Cardiac fibroblast (primary cell): ENCODE data around the gene GNA14.

Experiments
- DNase-seq, 2 donors: peaks; one replicate each; pipeline versions ENCODE4 v3.0.0 to v3.0.0-alpha.2; 2010; ENCODE audit warnings: low read depth in 2 of 2
- H3K4me3 ChIP-seq, 2 donors: replicated peaks in 1 of 2; 1 replicate in 1 of 2; 2 replicates in 1 of 2; pipeline ENCODE4 v1.5.1; 2011; ENCODE audit warnings: low read depth in 2 of 2, low read length in 2 of 2, mild to moderate bottlenecking in 2 of 2, moderate library complexity in 1 of 2
- CTCF ChIP-seq: IDR thresholded peaks from one replicate; pipeline ENCODE4 v1.5.1; 2011; ENCODE audit warnings: low read depth, mild to moderate bottlenecking, low read length, inconsistent platforms

The GNA14 gene

GRCh38 chr9:77432053-77432452, 216.1 kb downstream of the GNA14 start:
- no peak for DNase-seq
- H3K4me3 ChIP-seq, result no peak overlapping the region
- no peak for TF ChIP-seq CTCF

GRCh38 chr9:77429928-77430327, 218.2 kb downstream of the GNA14 start:
- DNase-seq, result no peak
- no peak for TF ChIP-seq CTCF

GRCh38 chr9:77427256-77427927, 220.7 kb downstream of the GNA14 start:
- TF ChIP-seq CTCF, result no peak

More at GRCh38 chr9:77429928-77430327, 218.2 kb downstream of the GNA14 start:
- no peak overlapping the region for H3K4me3 ChIP-seq

GRCh38 chr9:77426712-77427111, 221.4 kb downstream of the GNA14 start:
- DNase-seq, result no peak
- no peak overlapping the region for H3K4me3 ChIP-seq
- no peak for TF ChIP-seq CTCF

More at GRCh38 chr9:77427256-77427927, 220.7 kb downstream of the GNA14 start:
- H3K4me3 ChIP-seq, result no peak overlapping the region
- no peak for DNase-seq

- no peak for TF ChIP-seq CTCF
- H3K4me3 ChIP-seq, result no peak overlapping the region
- peak in 1 of 2 donors; percentile 53 for DNase-seq
Measured at GRCh38 chr9:77424993-77425392, 223.1 kb downstream of the GNA14 start.

- no peak overlapping the region for H3K4me3 ChIP-seq
- TF ChIP-seq CTCF, result no peak
- no peak for DNase-seq
Measured at GRCh38 chr9:77423841-77424240, 224.3 kb downstream of the GNA14 start.

GRCh38 chr9:77422969-77423368, 225.2 kb downstream of the GNA14 start:
- no peak overlapping the region for H3K4me3 ChIP-seq
- no peak for TF ChIP-seq CTCF

More at GRCh38 chr9:77422969-77423368, 225.2 kb downstream of the GNA14 start:
- no peak for DNase-seq
